ENCODE measurements around the gene C10orf90. TPM values are rescaled to one million over a fixed set of nuclear protein-coding genes. Genes with fewer than 3 reads are reported as not detected.

C10orf90 gene
- total and polyA plus RNA-seq, 2 donors (not counting 3 experiments of a cell fraction or from before 2014, with no cell fraction given): not detected

DNA sequence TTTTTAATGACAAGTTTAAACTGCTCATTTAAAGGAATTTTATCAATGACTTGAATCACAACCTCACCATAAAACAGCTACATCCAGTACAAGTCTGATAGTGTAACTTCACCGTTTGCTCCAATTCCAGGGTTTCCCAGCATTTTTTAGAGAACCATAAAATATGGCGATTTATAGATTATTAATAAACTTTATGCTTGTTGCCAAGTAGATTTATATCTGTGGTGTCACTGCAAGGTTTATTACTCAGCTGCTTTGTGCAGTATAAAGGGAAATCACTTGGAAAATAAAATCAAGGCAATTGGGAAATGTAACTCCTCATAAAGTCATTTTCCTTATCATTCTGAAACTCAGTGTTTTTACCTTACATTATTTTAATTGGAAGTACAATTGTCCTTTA lies 218.2 kb downstream of the C10orf90 start:
- Histone ChIP-seq H3K9me1 (replicated peaks; ENCODE audit: control insufficient read depth, extremely low read depth, insufficient read depth, low read length) (no peaks in the 10 kb centered on the region), H3K36me3 (ENCODE audit: control insufficient read depth in 2 of 2, extremely low read depth in 1 of 2, insufficient read depth in 2 of 2, low read length in 2 of 2) (no peaks in the 10 kb centered on the region), H3K27ac (ENCODE audit: insufficient read depth, low read depth, low read length) (no peak overlapping the region), H3K4me2 (ENCODE audit: insufficient read depth, low read length) (no peak overlapping the region), H3K4me3 (replicated peaks in 1 of 3; ENCODE audit: insufficient read depth in 1 of 3, low read depth in 1 of 3, low read length in 3 of 3) (no peak overlapping the region), H3K9me3 (replicated peaks; ENCODE audit: control insufficient read depth, insufficient read depth, low read length) (no peaks in the 10 kb centered on the region), H3K79me2 (ENCODE audit: control insufficient read depth, insufficient read depth, low read length) (no peaks in the 10 kb centered on the region), H3K9ac (replicated peaks; ENCODE audit: extremely low read depth, insufficient read depth, low read length) (no peak overlapping the region), H3K27me3 (ENCODE audit: control insufficient read depth in 2 of 2, insufficient read depth in 2 of 2, low read length in 2 of 2) (no peaks in the 10 kb centered on the region), H2AFZ (ENCODE audit: low read depth, low read length) (no peak overlapping the region), H4K20me1 (replicated peaks; ENCODE audit: control insufficient read depth, extremely low read depth, insufficient read depth, low read length) (no peaks in the 10 kb centered on the region), H3K4me1 (ENCODE audit: control insufficient read depth, extremely low read depth, insufficient read depth, low read length) (no peaks in the 10 kb centered on the region)
- ChIA-PET CTCF (no interaction called here), POLR2A (no interaction called here)
- intact Hi-C loops (cut with micrococcal nuclease) (no loop called here), dilution Hi-C loops (cut with MboI; ENCODE audit: extremely low pct_ligation_motif_present, low sequenced_read_pairs) (no loop called here)
- DNase-seq (ENCODE audit: low read depth, low spot score) (no peak), FAIRE-seq (no peak)
- BruUV-seq (replicated peaks): no TSS peak
- TF ChIP-seq GATA2 (IDR thresholded peaks at IDR 0.05; ENCODE audit: insufficient read depth, insufficient read length, low read depth, low read length) (no peak), JUN (IDR thresholded peaks at IDR 0.05; ENCODE audit: borderline replicate concordance, insufficient read depth, insufficient read length, low read depth) (no peak), CTCF (IDR thresholded peaks at IDR 0.05; ENCODE audit: extremely low read depth in 1 of 2, insufficient read depth in 1 of 2, low read depth in 1 of 2, low read length in 2 of 2) (no peak), MYC (IDR thresholded peaks at IDR 0.05; ENCODE audit: low read depth, low read length) (no peak)

- H3K4me2 ChIP-seq (ENCODE audit: insufficient read depth, low read length): no peak overlapping the region
- no TSS peak for BruUV-seq (replicated peaks)
- no peak overlapping the region for H3K9ac ChIP-seq (replicated peaks; ENCODE audit: extremely low read depth, insufficient read depth, low read length)
- DNase-seq (ENCODE audit: low read depth, low spot score) (no peak), FAIRE-seq (no peak)
- intact Hi-C loops (cut with micrococcal nuclease) (no loop called here), dilution Hi-C loops (cut with MboI; ENCODE audit: extremely low pct_ligation_motif_present, low sequenced_read_pairs) (no loop called here)
- no peaks in the 10 kb centered on the region for H3K79me2 ChIP-seq (ENCODE audit: control insufficient read depth, insufficient read depth, low read length)
- H2AFZ ChIP-seq (ENCODE audit: low read depth, low read length): no peak overlapping the region
- POLR2A ChIA-PET: no interaction called here
- no peaks in the 10 kb centered on the region for H4K20me1 ChIP-seq (replicated peaks; ENCODE audit: control insufficient read depth, extremely low read depth, insufficient read depth, low read length)
- no peak overlapping the region for H3K4me3 ChIP-seq (replicated peaks in 1 of 3; ENCODE audit: insufficient read depth in 1 of 3, low read depth in 1 of 3, low read length in 3 of 3)
- CTCF ChIA-PET: no interaction called here
- H3K9me3 ChIP-seq (replicated peaks; ENCODE audit: control insufficient read depth, insufficient read depth, low read length): no peaks in the 10 kb centered on the region
- TF ChIP-seq FOS (IDR thresholded peaks at IDR 0.05; ENCODE audit: borderline replicate concordance, insufficient read depth, low read length): no peak
- no peak for TF ChIP-seq POLR2AphosphoS5 (IDR thresholded peaks at IDR 0.05; ENCODE audit: insufficient read depth, low read depth, low read length)
- TF ChIP-seq EZH2 (IDR thresholded peaks at IDR 0.05; ENCODE audit: borderline replicate concordance, low read depth, low read length, severe bottlenecking): no peak
- no peaks in the 10 kb centered on the region for H3K9me1 ChIP-seq (replicated peaks; ENCODE audit: control insufficient read depth, extremely low read depth, insufficient read depth, low read length)
- no peaks in the 10 kb centered on the region for H3K36me3 ChIP-seq (ENCODE audit: control insufficient read depth in 2 of 2, extremely low read depth in 1 of 2, insufficient read depth in 2 of 2, low read length in 2 of 2)
- no peaks in the 10 kb centered on the region for H3K27me3 ChIP-seq (ENCODE audit: control insufficient read depth in 2 of 2, insufficient read depth in 2 of 2, low read length in 2 of 2)
- no peaks in the 10 kb centered on the region for H3K4me1 ChIP-seq (ENCODE audit: control insufficient read depth, extremely low read depth, insufficient read depth, low read length)
- H3K27ac ChIP-seq (ENCODE audit: insufficient read depth, low read depth, low read length): no peak overlapping the region
Measured at GRCh38 chr10:126448091-126448490, 222.4 kb downstream of the C10orf90 start.
